Measurements from ENCODE around the gene GBA2.

DNA sequence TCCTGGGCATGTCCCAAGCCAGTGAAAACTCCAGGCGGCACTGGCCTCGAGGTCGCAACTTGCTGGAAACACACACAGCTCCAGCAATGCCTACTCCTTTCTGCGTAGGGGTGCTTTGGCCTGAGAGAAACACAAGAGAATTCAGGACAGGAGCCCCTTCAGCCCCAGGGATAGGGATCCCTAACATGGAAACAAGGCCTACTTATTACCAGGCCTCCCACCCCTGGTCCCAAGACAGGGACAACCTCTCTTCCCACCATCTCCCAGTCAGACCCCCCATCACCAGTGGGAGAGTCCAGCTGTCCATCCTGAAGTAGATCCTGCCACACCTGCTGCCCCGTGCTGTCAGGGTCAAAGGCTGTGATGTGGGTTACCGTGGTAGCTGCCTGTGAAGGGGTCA is 8.8 kb downstream of the GBA2 start:
- TF ChIP-seq, protein P1, sequence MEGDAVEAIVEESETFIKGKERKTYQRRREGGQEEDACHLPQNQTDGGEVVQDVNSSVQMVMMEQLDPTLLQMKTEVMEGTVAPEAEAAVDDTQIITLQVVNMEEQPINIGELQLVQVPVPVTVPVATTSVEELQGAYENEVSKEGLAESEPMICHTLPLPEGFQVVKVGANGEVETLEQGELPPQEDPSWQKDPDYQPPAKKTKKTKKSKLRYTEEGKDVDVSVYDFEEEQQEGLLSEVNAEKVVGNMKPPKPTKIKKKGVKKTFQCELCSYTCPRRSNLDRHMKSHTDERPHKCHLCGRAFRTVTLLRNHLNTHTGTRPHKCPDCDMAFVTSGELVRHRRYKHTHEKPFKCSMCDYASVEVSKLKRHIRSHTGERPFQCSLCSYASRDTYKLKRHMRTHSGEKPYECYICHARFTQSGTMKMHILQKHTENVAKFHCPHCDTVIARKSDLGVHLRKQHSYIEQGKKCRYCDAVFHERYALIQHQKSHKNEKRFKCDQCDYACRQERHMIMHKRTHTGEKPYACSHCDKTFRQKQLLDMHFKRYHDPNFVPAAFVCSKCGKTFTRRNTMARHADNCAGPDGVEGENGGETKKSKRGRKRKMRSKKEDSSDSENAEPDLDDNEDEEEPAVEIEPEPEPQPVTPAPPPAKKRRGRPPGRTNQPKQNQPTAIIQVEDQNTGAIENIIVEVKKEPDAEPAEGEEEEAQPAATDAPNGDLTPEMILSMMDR (conservative IDR thresholded peaks at IDR 0.05 in 1 of 2, IDR thresholded peaks at IDR 0.05 in 1 of 2; ENCODE audit: extremely low read depth in 1 of 2, insufficient read depth in 1 of 2, low read depth in 1 of 2, low read length in 2 of 2) = no peak
- TF ChIP-seq EZH2 (IDR thresholded peaks at IDR 0.05; ENCODE audit: borderline replicate concordance, low read length) = no peak

Measured in mammary epithelial cell (primary cell).